Peyer's patch (tissue), 4 donors: ENCODE data around the gene SCRT2.

ENCODE experiments used
- POLR2A ChIP-seq, 2 donors: fragments of 450-650 bp; IDR thresholded peaks; one replicate each; pipeline ENCODE4 v1.5.1; 2017; ENCODE audit warnings: antibody characterized with exemption in 2 of 2, mild to moderate bottlenecking in 2 of 2, moderate library complexity in 2 of 2
- TF ChIP-seq, protein P1 (sequence below), 6 experiments: fragments of 450-650 bp in 4 of 6; fragments of 200-600 bp in 2 of 6; sonication (generic) in 1 of 6; IDR thresholded peaks; one replicate each; pipeline ENCODE4 v1.5.1; 2017 to 2019; ENCODE audit warnings: antibody characterized with exemption in 6 of 6, mild to moderate bottlenecking in 3 of 6, moderate library complexity in 1 of 6

DNA sequence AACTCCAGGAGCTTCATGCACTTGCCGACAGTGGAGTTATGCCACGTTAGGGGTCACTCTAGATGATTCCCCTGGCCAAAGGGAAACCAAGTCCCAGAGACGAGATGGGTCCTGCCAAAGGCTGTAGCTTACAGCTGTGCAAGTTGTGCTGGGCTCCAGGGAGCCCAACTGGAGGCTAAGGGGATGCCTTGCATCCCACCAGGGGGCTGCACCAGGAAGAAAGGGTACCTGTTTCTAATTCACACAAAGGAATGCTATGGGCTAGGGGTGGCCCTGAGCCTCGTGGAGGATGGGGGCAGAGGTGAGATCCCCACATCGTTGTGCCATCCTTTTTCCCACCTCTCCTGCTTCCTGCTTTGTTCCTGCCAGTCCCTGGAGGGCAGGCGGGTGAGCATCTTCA, 23.7 kb upstream of the SCRT2 start:
- TF ChIP-seq, protein P1, sequence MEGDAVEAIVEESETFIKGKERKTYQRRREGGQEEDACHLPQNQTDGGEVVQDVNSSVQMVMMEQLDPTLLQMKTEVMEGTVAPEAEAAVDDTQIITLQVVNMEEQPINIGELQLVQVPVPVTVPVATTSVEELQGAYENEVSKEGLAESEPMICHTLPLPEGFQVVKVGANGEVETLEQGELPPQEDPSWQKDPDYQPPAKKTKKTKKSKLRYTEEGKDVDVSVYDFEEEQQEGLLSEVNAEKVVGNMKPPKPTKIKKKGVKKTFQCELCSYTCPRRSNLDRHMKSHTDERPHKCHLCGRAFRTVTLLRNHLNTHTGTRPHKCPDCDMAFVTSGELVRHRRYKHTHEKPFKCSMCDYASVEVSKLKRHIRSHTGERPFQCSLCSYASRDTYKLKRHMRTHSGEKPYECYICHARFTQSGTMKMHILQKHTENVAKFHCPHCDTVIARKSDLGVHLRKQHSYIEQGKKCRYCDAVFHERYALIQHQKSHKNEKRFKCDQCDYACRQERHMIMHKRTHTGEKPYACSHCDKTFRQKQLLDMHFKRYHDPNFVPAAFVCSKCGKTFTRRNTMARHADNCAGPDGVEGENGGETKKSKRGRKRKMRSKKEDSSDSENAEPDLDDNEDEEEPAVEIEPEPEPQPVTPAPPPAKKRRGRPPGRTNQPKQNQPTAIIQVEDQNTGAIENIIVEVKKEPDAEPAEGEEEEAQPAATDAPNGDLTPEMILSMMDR (IDR thresholded peaks at IDR 0.05): no peak
- TF ChIP-seq POLR2A (IDR thresholded peaks at IDR 0.05): no peak
